GM19452 (cell line): Measurements from ENCODE around the gene MCC.

ENCODE experiments used
- ATAC-seq: cut with Tn5 transposase; IDR thresholded peaks from one replicate; pipeline ENCODE4 v1.9.1; 2021; ENCODE audit not compliant: unreplicated experiment

The MCC gene

GRCh38 chr5:113373426-113373825 is 114.8 kb downstream of the MCC start:
- ATAC-seq: no peak

GRCh38 chr5:113371721-113372196 is 116.5 kb downstream of the MCC start:
- ATAC-seq: no peak

- ATAC-seq: no peak
Measured at GRCh38 chr5:113367586-113367985, 120.7 kb downstream of the MCC start.

- no peak for ATAC-seq
Measured at GRCh38 chr5:113364466-113364865, 123.8 kb downstream of the MCC start.

- ATAC-seq: no peak
Measured at GRCh38 chr5:113361701-113362100, 126.6 kb downstream of the MCC start.

- ATAC-seq: no peak
Measured at GRCh38 chr5:113359419-113359818, 128.8 kb downstream of the MCC start.

- no peak for ATAC-seq
Measured at GRCh38 chr5:113358696-113359095, 129.6 kb downstream of the MCC start.

GRCh38 chr5:113357696-113358476 is 130.4 kb downstream of the MCC start:
- ATAC-seq: no peak

GRCh38 chr5:113356487-113356886 is 131.8 kb downstream of the MCC start:
- no peak for ATAC-seq

- no peak for ATAC-seq
Measured at GRCh38 chr5:113354055-113354454, 134.2 kb downstream of the MCC start.

- no peak for ATAC-seq
Measured at GRCh38 chr5:113347572-113347971, 140.7 kb downstream of the MCC start.

GRCh38 chr5:113344973-113345940 is 143.0 kb downstream of the MCC start:
- no peak for ATAC-seq

- ATAC-seq: no peak
Measured at GRCh38 chr5:113343343-113343742, 144.9 kb downstream of the MCC start.

- ATAC-seq: no peak
Measured at GRCh38 chr5:113340537-113340936, 147.7 kb downstream of the MCC start.

- ATAC-seq: no peak
Measured at GRCh38 chr5:113338628-113339027, 149.6 kb downstream of the MCC start.

- ATAC-seq: no peak
Measured at GRCh38 chr5:113337515-113338415, 150.5 kb downstream of the MCC start.

GRCh38 chr5:113336975-113337374 is 151.3 kb downstream of the MCC start:
- ATAC-seq: no peak

- ATAC-seq: no peak
Measured at GRCh38 chr5:113333411-113333810, 154.8 kb downstream of the MCC start.

GRCh38 chr5:113331209-113331551 is 157.1 kb downstream of the MCC start:
- no peak for ATAC-seq

- ATAC-seq: peak; percentile 79
Measured at GRCh38 chr5:113330533-113331208, 157.6 kb downstream of the MCC start.
